ENCODE data around the gene ANXA4.

ANXA4 gene

GRCh38 chr2:69846182-69847067 is 104.5 kb downstream of the ANXA4 start:
- no peak for DNase-seq (ENCODE audit: low read depth)
- TF ChIP-seq CTCF (IDR thresholded peaks at IDR 0.05; ENCODE audit: low read depth, low read length, missing control alignments): no peak
- in situ Hi-C loops (cut with HindIII; ENCODE audit: low sequenced_read_pairs): no loop called here

GRCh38 chr2:69847068-69847828 is 105.3 kb downstream of the ANXA4 start:
- H3K4me3 ChIP-seq (ENCODE audit: low read depth, low read length): no peak overlapping the region
- TF ChIP-seq CTCF (IDR thresholded peaks at IDR 0.05; ENCODE audit: low read depth, low read length, missing control alignments): no peak
- DNase-seq (ENCODE audit: low read depth): no peak
- in situ Hi-C loops (cut with HindIII; ENCODE audit: low sequenced_read_pairs): no loop called here

More at GRCh38 chr2:69846182-69847067, 104.5 kb downstream of the ANXA4 start:
- no peak overlapping the region for H3K4me3 ChIP-seq (ENCODE audit: low read depth, low read length)

GRCh38 chr2:69848186-69848790 is 106.4 kb downstream of the ANXA4 start:
- no peak overlapping the region for H3K4me3 ChIP-seq (ENCODE audit: low read depth, low read length)
- in situ Hi-C loops (cut with HindIII; ENCODE audit: low sequenced_read_pairs): no loop called here
- no peak for DNase-seq (ENCODE audit: low read depth)
- TF ChIP-seq CTCF (IDR thresholded peaks at IDR 0.05; ENCODE audit: low read depth, low read length, missing control alignments): no peak

- no peak for TF ChIP-seq CTCF (IDR thresholded peaks at IDR 0.05; ENCODE audit: low read depth, low read length, missing control alignments)
- in situ Hi-C loops (cut with HindIII; ENCODE audit: low sequenced_read_pairs): no loop called here
- no peak for DNase-seq (ENCODE audit: low read depth)
- H3K4me3 ChIP-seq (ENCODE audit: low read depth, low read length): no peak overlapping the region
Measured at GRCh38 chr2:69858261-69858660, 116.3 kb downstream of the ANXA4 start.

GRCh38 chr2:69863298-69863697 is 121.4 kb downstream of the ANXA4 start:
- TF ChIP-seq CTCF (IDR thresholded peaks at IDR 0.05; ENCODE audit: low read depth, low read length, missing control alignments): no peak
- no peak for DNase-seq (ENCODE audit: low read depth)
- no peak overlapping the region for H3K4me3 ChIP-seq (ENCODE audit: low read depth, low read length)
- in situ Hi-C loops (cut with HindIII; ENCODE audit: low sequenced_read_pairs): no loop called here
